Rectal smooth muscle tissue (tissue), 1 donor: ENCODE measurements around the gene KIAA2012.

ENCODE experiments used
- H3K27ac ChIP-seq: one replicate; pipeline ENCODE4 v1.7.0; 2013; ENCODE audit warnings: low read depth, low read length, inconsistent platforms
- H3K27me3 ChIP-seq: one replicate; pipeline ENCODE4 v1.7.0; 2013; ENCODE audit warnings: low read length; ENCODE audit not compliant: control insufficient read depth, insufficient read depth
- H3K36me3 ChIP-seq: one replicate; pipeline ENCODE4 v1.7.0; 2013; ENCODE audit warnings: low read length; ENCODE audit not compliant: control insufficient read depth, insufficient read depth
- H3K4me1 ChIP-seq: one replicate; pipeline ENCODE4 v1.7.0; 2013; ENCODE audit warnings: low read length; ENCODE audit not compliant: control insufficient read depth, insufficient read depth
- H3K4me3 ChIP-seq: one replicate; pipeline ENCODE4 v1.7.0; 2013; ENCODE audit warnings: low read length
- H3K9ac ChIP-seq: one replicate; pipeline ENCODE4 v1.7.0; 2013; ENCODE audit warnings: low read length

Gene KIAA2012

GRCh38 chr2:202069170-202070067 lies 3.6 kb upstream of the KIAA2012 start:
- H3K27ac ChIP-seq, result no peak overlapping the region
- peaks cover 5% of the 10 kb centered on the region for H3K4me1 ChIP-seq
- no peak overlapping the region for H3K9ac ChIP-seq
- H3K27me3 ChIP-seq, result no peaks in the 10 kb centered on the region
- no peaks in the 10 kb centered on the region for H3K36me3 ChIP-seq
- H3K4me3 ChIP-seq, result no peak overlapping the region

GRCh38 chr2:202071107-202071506 lies 1.9 kb upstream of the KIAA2012 start:
- Histone ChIP-seq H3K9ac (no peak overlapping the region), H3K27me3 (no peaks in the 10 kb centered on the region), H3K27ac (no peak overlapping the region), H3K4me3 (no peak overlapping the region), H3K36me3 (no peaks in the 10 kb centered on the region), H3K4me1 (no peaks in the 10 kb centered on the region)

- H3K27ac ChIP-seq, result no peak overlapping the region
- no peaks in the 10 kb centered on the region for H3K27me3 ChIP-seq
- no peaks in the 10 kb centered on the region for H3K4me1 ChIP-seq
- no peaks in the 10 kb centered on the region for H3K36me3 ChIP-seq
- no peak overlapping the region for H3K9ac ChIP-seq
- no peak overlapping the region for H3K4me3 ChIP-seq
Measured at GRCh38 chr2:202072226-202072625, 829 bp upstream of the KIAA2012 start.

- H3K4me3 ChIP-seq, result no peak overlapping the region
- H3K36me3 ChIP-seq, result no peaks in the 10 kb centered on the region
- H3K27ac ChIP-seq, result no peak overlapping the region
Measured at GRCh38 chr2:202074324-202074723, 1.3 kb downstream of the KIAA2012 start.

GRCh38 chr2:202079310-202079709 lies 6.3 kb downstream of the KIAA2012 start:
- no peaks in the 10 kb centered on the region for H3K4me1 ChIP-seq
- H3K27ac ChIP-seq, result no peak overlapping the region
- no peak overlapping the region for H3K4me3 ChIP-seq
- H3K27me3 ChIP-seq, result no peaks in the 10 kb centered on the region
- H3K36me3 ChIP-seq, result no peaks in the 10 kb centered on the region
- H3K9ac ChIP-seq, result no peak overlapping the region

More at GRCh38 chr2:202074324-202074723, 1.3 kb downstream of the KIAA2012 start:
- Histone ChIP-seq H3K27me3 (no peaks in the 10 kb centered on the region), H3K4me1 (no peaks in the 10 kb centered on the region), H3K9ac (no peak overlapping the region)

- H3K27me3 ChIP-seq, result no peaks in the 10 kb centered on the region
- no peaks in the 10 kb centered on the region for H3K4me1 ChIP-seq
Measured at GRCh38 chr2:202084265-202084664, 11.2 kb downstream of the KIAA2012 start.

GRCh38 chr2:202088777-202089176 lies 15.7 kb downstream of the KIAA2012 start:
- H3K27ac ChIP-seq, result no peak overlapping the region
- no peaks in the 10 kb centered on the region for H3K27me3 ChIP-seq

More at GRCh38 chr2:202084265-202084664, 11.2 kb downstream of the KIAA2012 start:
- Histone ChIP-seq H3K9ac (no peak overlapping the region), H3K27ac (no peak overlapping the region), H3K36me3 (no peaks in the 10 kb centered on the region), H3K4me3 (no peak overlapping the region)

GRCh38 chr2:202090530-202090929 lies 17.5 kb downstream of the KIAA2012 start:
- H3K9ac ChIP-seq, result no peak overlapping the region
- H3K27ac ChIP-seq, result peak overlapping the region; percentile 64
- H3K36me3 ChIP-seq, result no peaks in the 10 kb centered on the region
- peaks cover 9% of the 10 kb centered on the region for H3K4me1 ChIP-seq
- no peak overlapping the region for H3K4me3 ChIP-seq
- H3K27me3 ChIP-seq, result no peaks in the 10 kb centered on the region

More at GRCh38 chr2:202088777-202089176, 15.7 kb downstream of the KIAA2012 start:
- Histone ChIP-seq H3K36me3 (no peaks in the 10 kb centered on the region), H3K4me1 (peaks cover 9% of the 10 kb centered on the region), H3K4me3 (no peak overlapping the region), H3K9ac (no peak overlapping the region)

- Histone ChIP-seq H3K4me3 (no peak overlapping the region), H3K27ac (peak overlapping the region; percentile 64), H3K27me3 (no peaks in the 10 kb centered on the region), H3K36me3 (no peaks in the 10 kb centered on the region), H3K4me1 (peaks cover 9% of the 10 kb centered on the region), H3K9ac (no peak overlapping the region)
Measured at GRCh38 chr2:202091476-202091875, 18.4 kb downstream of the KIAA2012 start.

- H3K4me3 ChIP-seq, result no peak overlapping the region
- no peaks in the 10 kb centered on the region for H3K27me3 ChIP-seq
- no peak overlapping the region for H3K9ac ChIP-seq
- H3K36me3 ChIP-seq, result no peaks in the 10 kb centered on the region
- H3K4me1 ChIP-seq, result peaks cover 9% of the 10 kb centered on the region
- H3K27ac ChIP-seq, result no peak overlapping the region
Measured at GRCh38 chr2:202094426-202094986, 21.5 kb downstream of the KIAA2012 start.

- Histone ChIP-seq H3K9ac (no peak overlapping the region), H3K4me1 (peaks cover 7% of the 10 kb centered on the region), H3K27me3 (no peaks in the 10 kb centered on the region), H3K36me3 (no peaks in the 10 kb centered on the region), H3K4me3 (no peak overlapping the region), H3K27ac (no peak overlapping the region)
Measured at GRCh38 chr2:202095235-202095634, 22.2 kb downstream of the KIAA2012 start.

- Histone ChIP-seq H3K4me1 (no peaks in the 10 kb centered on the region), H3K9ac (no peak overlapping the region), H3K4me3 (no peak overlapping the region), H3K27ac (no peak overlapping the region), H3K36me3 (no peaks in the 10 kb centered on the region), H3K27me3 (no peaks in the 10 kb centered on the region)
Measured at GRCh38 chr2:202096736-202097135, 23.7 kb downstream of the KIAA2012 start.
